ENCODE results near the gene SGMS2. TPM values are rescaled to one million over a fixed set of nuclear protein-coding genes. Genes with fewer than 3 reads are reported as not detected.

Gene SGMS2
- total and polyA plus RNA-seq, 9 of the 15 experiments (the other 6 are each of a cell fraction or from before 2014, with no cell fraction given) = 0.07 to 0.25 (median 0.11) TPM; not detected in 5

DNA sequence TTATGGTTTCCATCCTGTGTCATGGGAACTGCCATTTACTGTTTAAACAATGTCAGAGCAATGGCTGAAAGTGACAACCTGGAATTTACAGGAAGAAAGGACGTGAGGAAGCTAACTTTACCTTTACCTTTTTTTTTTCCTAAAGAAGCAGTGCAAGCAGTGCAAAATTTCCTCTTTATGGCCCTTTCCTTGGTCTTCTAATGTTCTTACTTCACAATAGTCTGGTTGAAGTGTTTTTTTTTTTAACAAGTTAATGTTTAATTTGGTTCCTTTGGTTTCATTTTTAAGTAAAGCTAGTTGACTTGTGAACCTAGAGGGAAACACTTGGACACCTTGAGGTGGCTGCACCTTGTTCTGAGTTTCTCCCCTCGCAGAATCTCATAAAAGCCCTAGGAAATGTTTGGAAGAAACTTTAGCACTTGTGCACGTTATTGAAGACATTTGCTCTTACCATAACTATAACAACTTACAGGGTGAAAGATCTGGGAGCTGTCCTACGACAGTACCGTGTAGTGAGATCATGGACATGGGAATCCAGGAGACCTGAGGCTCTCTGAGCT lies 1.8 kb downstream of the SGMS2 start (continued):
- TF ChIP-seq, protein P1, sequence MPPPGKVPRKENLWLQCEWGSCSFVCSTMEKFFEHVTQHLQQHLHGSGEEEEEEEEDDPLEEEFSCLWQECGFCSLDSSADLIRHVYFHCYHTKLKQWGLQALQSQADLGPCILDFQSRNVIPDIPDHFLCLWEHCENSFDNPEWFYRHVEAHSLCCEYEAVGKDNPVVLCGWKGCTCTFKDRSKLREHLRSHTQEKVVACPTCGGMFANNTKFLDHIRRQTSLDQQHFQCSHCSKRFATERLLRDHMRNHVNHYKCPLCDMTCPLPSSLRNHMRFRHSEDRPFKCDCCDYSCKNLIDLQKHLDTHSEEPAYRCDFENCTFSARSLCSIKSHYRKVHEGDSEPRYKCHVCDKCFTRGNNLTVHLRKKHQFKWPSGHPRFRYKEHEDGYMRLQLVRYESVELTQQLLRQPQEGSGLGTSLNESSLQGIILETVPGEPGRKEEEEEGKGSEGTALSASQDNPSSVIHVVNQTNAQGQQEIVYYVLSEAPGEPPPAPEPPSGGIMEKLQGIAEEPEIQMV (tag; conservative IDR thresholded peaks at IDR 0.05; ENCODE audit: low read depth) = no peak
- TF ChIP-seq NFIC (IDR thresholded peaks at IDR 0.05) (no peak), MECOM (CRISPR knock-in tag; IDR thresholded peaks at IDR 0.05) (no peak)

DNA sequence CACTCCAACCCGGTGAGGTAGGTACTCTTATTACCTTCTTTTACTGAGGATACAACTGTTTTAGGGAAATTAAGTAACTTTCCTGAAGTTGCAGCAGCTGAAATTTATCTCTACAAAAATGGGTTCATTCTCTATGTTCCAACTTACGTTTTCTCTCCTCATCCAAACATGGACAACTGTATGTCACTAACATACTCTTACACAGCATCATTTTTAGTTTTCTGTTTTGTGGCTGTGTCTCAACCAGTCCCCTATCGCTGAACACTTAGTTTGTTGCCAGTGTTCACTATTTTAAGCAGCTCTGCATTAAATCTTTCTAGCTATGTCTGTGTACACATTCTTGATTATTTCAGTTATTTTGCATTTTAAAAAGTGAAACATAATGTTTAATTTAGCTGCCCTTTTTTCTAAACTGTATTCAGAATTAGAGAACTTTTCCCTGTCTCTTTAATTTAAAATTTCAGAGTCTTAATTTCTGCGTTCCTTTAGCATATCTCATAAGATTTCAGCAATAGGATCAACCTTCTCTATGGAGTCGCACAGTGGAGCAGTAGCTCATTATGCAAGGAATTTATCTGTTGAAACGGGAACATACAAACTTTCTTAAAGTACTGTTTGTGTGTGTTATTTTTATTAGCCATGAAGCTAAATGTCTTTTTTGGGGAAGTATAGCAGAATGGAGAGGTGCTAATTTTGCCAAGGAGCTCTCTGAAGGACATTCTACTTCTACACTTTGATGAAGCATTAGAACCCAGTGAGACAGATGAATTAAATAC lies 3.8 kb downstream of the SGMS2 start:
- in situ Hi-C loops (cut with MboI) (no loop called here), intact Hi-C loops (cut with micrococcal nuclease) (no loop called here)
- 0% methylated on average over 6 of the region's 6 CpGs for WGBS (ENCODE audit: insufficient coverage, low coverage, missing lambda C conversion rate)
- H3K79me2 ChIP-seq (ENCODE audit: control insufficient read depth, insufficient read depth, low read length) = no peaks in the 10 kb centered on the region
- ChIA-PET CTCF (ENCODE audit: low intra/inter-chr PET ratio) (no interaction called here), POLR2A (no interaction called here)
- H3K9me1 ChIP-seq (ENCODE audit: control insufficient read depth, insufficient read depth, low read length) = no peaks in the 10 kb centered on the region
- H3K9ac ChIP-seq (ENCODE audit: insufficient read depth in 1 of 2, low read depth in 2 of 2, low read length in 2 of 2) = no peak overlapping the region
- DNase-seq (ENCODE audit: extremely low read depth in 1 of 4, low spot score in 3 of 4) (no peak), ATAC-seq (no peak), FAIRE-seq (no peak)
- no peaks in the 10 kb centered on the region for H3K9me3 ChIP-seq (replicated peaks; ENCODE audit: control insufficient read depth, insufficient read depth, low read depth, low read length)
- H3K4me3 ChIP-seq = no peak overlapping the region
- H3K27ac ChIP-seq (ENCODE audit: extremely low read depth, low read depth, low read length) = no peak overlapping the region
- peaks cover 23 to 38% of the 10 kb centered on the region in 2 experiments for H3K27me3 ChIP-seq (ENCODE audit: control insufficient read depth in 2 of 2, insufficient read depth in 2 of 2, low read length in 2 of 2)
- TF ChIP-seq ZBTB8A (IDR thresholded peaks at IDR 0.05; ENCODE audit: partially characterized antibody) (no peak), NFYB (IDR thresholded peaks at IDR 0.05; ENCODE audit: extremely low read depth, insufficient read length) (no peak), ZNF766 (CRISPR knock-in tag; conservative IDR thresholded peaks at IDR 0.05) (no peak), NELFE (IDR thresholded peaks at IDR 0.05; ENCODE audit: insufficient read depth, insufficient read length) (no peak), EZH2 (IDR thresholded peaks at IDR 0.05; ENCODE audit: borderline replicate concordance, low read depth, low read length) (no peak), EGR1 (conservative IDR thresholded peaks at IDR 0.05) (no peak)
- TF ChIP-seq, protein P2, sequence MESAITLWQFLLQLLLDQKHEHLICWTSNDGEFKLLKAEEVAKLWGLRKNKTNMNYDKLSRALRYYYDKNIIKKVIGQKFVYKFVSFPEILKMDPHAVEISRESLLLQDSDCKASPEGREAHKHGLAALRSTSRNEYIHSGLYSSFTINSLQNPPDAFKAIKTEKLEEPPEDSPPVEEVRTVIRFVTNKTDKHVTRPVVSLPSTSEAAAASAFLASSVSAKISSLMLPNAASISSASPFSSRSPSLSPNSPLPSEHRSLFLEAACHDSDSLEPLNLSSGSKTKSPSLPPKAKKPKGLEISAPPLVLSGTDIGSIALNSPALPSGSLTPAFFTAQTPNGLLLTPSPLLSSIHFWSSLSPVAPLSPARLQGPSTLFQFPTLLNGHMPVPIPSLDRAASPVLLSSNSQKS (CRISPR knock-in tag; IDR thresholded peaks at IDR 0.05) = no peak
- H4K20me1 ChIP-seq (replicated peaks; ENCODE audit: control insufficient read depth, insufficient read depth, low read length) = no peaks in the 10 kb centered on the region
- no peak overlapping the region for H2AFZ ChIP-seq (ENCODE audit: low read depth, low read length)
- no peaks in the 10 kb centered on the region for H3K36me3 ChIP-seq (ENCODE audit: control insufficient read depth, insufficient read depth, low read length)
- no TSS peak for BruUV-seq (replicated peaks)
- peaks cover 0 to 11% of the 10 kb centered on the region in 2 experiments; a peak in 2 of 5 replicates for H3K4me1 ChIP-seq (replicated peaks in 1 of 2; ENCODE audit: control insufficient read depth in 2 of 2, insufficient read depth in 2 of 2, low read length in 2 of 2)
- H3K4me2 ChIP-seq (ENCODE audit: insufficient read depth, low read length) = no peak overlapping the region
